K562 (cell line): ENCODE data around the gene CHD2. TPM values are rescaled to one million over a fixed set of nuclear protein-coding genes. Genes with fewer than 3 reads are reported as not detected.
A peak's percentile ranks its signal among the peaks of the same experiment; 100 is the strongest.

Experiments
- ADNP ChIP-seq: fragments of 200-800 bp; sonication (Bioruptor generic); IDR thresholded peaks from 2 replicates; pipeline ENCODE4 v1.6.1; 2016; ENCODE audit warnings: missing genetic modification characterization, missing compliant biosample characterization
- JUND ChIP-seq, 2 experiments: IDR thresholded peaks; 2 replicates in 1 of 2; 3 replicates in 1 of 2; pipeline ENCODE4 v1.6.1; 2011; ENCODE audit warnings: borderline replicate concordance in 2 of 2, low read depth in 2 of 2, low read length in 2 of 2, improper control_type of control experiment in 1 of 2, missing biosample characterization in 1 of 2, missing genetic modification characterization in 1 of 2, missing genetic modification reagents in 1 of 2
- MTA3 ChIP-seq: fragments of 450-650 bp; formaldehyde crosslinking; IDR thresholded peaks from 2 replicates; pipeline ENCODE4 v1.6.1; 2017; ENCODE audit warnings: mild to moderate bottlenecking, borderline replicate concordance
- RNF2 ChIP-seq: sonication (generic); IDR thresholded peaks from 2 replicates; pipeline ENCODE4 v1.6.1; 2016
- ZNF175 ChIP-seq: fragments of 200-800 bp; sonication (Bioruptor generic); IDR thresholded peaks from 2 replicates; pipeline ENCODE4 v1.6.1; 2016; ENCODE audit warnings: low read depth, mild to moderate bottlenecking, missing genetic modification characterization, missing compliant biosample characterization
- polyA plus RNA-seq, 8 experiments: library from polyadenylated mRNA; depleted of rRNA in 4 of 8; stranded (reverse) in 5 of 8; unstranded in 3 of 8; fragments of >200 nt; fragmentation: Nextera tagmentation in 2 of 8; fragmentation: Illumina TruSeq in 1 of 8; extraction: Ambion mirVana in 2 of 8; extraction: Trizol in 1 of 8; gene quantifications; 2 replicates each; pipeline versions ENCODE4 v1.2.1 to v1.2.3, GENCODE V29; 2011 to 2014; ENCODE audit warnings: inconsistent platforms in 1 of 8, missing spikeins in 1 of 8
- total RNA-seq, 7 experiments: library from RNA; depleted of rRNA in 6 of 7; stranded (reverse); fragments of >200 nt in 6 of 7; fragmentation: Illumina TruSeq in 2 of 7; extraction: Trizol in 2 of 7; gene quantifications; 2 replicates each; pipeline versions ENCODE4 v1.2.1 to v1.2.3, GENCODE V29; 2011 to 2021; ENCODE audit warnings: low replicate concordance in 1 of 7
- TF ChIP-seq, protein P1 (sequence below): fragments of 450-650 bp; IDR thresholded peaks from 2 replicates; pipeline ENCODE4 v1.6.1; 2017; ENCODE audit warnings: antibody characterized with exemption
- TF ChIP-seq, protein P2 (sequence below): fragments of 250-450 bp; sonication (Bioruptor Pico); IDR thresholded peaks from 2 replicates; pipeline ENCODE4 v1.4.0; 2020; ENCODE audit warnings: borderline replicate concordance
- TF ChIP-seq, protein P3 (sequence below): fragments of 450-650 bp; formaldehyde crosslinking; IDR thresholded peaks from 2 replicates; pipeline ENCODE4 v1.4.0; 2020; ENCODE audit warnings: mild to moderate bottlenecking

CHD2 gene
- total and polyA plus RNA-seq, 9 of the 15 experiments (the other 6 are each of a cell fraction or from before 2014, with no cell fraction given) = 38.9 to 70.8 (median 56.2) TPM

DNA sequence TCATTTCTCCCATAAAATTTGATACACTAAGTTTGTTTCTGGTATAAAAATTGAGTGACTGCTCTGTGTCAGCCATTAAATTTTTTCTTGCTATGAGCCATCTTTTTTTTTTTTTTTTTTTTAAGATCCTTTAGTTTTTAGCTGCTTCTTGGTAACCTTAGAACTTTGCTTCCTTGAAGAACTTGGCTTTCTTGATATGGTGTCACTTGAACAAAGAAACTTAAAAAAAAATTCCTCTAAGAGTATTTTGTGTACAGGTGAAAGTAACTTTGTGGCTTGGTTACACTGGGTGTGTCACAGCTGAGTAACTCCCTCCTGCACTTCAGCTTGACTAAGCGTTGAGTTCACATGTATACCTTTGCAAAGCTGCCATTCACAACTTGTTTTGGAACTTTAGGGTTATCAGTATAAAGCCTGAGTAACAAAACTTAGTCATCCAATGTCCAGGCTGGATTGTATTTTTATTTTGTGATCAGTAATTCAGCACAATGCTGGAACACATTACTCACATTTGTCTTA is 6.5 kb downstream of the CHD2 start (continued):
- TF ChIP-seq, protein P1, sequence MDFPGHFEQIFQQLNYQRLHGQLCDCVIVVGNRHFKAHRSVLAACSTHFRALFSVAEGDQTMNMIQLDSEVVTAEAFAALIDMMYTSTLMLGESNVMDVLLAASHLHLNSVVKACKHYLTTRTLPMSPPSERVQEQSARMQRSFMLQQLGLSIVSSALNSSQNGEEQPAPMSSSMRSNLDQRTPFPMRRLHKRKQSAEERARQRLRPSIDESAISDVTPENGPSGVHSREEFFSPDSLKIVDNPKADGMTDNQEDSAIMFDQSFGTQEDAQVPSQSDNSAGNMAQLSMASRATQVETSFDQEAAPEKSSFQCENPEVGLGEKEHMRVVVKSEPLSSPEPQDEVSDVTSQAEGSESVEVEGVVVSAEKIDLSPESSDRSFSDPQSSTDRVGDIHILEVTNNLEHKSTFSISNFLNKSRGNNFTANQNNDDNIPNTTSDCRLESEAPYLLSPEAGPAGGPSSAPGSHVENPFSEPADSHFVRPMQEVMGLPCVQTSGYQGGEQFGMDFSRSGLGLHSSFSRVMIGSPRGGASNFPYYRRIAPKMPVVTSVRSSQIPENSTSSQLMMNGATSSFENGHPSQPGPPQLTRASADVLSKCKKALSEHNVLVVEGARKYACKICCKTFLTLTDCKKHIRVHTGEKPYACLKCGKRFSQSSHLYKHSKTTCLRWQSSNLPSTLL = no peak
- TF ChIP-seq, protein P2, sequence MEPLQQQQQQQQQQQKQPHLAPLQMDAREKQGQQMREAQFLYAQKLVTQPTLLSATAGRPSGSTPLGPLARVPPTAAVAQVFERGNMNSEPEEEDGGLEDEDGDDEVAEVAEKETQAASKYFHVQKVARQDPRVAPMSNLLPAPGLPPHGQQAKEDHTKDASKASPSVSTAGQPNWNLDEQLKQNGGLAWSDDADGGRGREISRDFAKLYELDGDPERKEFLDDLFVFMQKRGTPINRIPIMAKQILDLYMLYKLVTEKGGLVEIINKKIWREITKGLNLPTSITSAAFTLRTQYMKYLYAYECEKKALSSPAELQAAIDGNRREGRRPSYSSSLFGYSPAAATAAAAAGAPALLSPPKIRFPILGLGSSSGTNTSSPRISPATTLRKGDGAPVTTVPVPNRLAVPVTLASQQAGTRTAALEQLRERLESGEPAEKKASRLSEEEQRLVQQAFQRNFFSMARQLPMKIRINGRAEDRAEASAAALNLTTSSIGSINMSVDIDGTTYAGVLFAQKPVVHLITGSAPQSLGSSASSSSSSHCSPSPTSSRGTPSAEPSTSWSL = no peak
- TF ChIP-seq ADNP (tag) (no peak), MTA3 (peak; percentile 28; the same call in 1 of the 2 replicates), ZNF175 (0 out of 2 replicates have a peak, but pooled peaks have one; percentile 57), JUND (IDR thresholded peaks at IDR 0.05; ENCODE audit: borderline replicate concordance, low read depth, low read length) (peak; percentile 72), JUND (tag; IDR thresholded peaks at IDR 0.05; ENCODE audit: borderline replicate concordance, low read depth, low read length) (no peak), RNF2 (no peak)
- TF ChIP-seq, protein P3, sequence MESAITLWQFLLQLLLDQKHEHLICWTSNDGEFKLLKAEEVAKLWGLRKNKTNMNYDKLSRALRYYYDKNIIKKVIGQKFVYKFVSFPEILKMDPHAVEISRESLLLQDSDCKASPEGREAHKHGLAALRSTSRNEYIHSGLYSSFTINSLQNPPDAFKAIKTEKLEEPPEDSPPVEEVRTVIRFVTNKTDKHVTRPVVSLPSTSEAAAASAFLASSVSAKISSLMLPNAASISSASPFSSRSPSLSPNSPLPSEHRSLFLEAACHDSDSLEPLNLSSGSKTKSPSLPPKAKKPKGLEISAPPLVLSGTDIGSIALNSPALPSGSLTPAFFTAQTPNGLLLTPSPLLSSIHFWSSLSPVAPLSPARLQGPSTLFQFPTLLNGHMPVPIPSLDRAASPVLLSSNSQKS (CRISPR knock-in tag) = no peak
